Stimulated activated naive B cell treated with anti-CD40 and anti-IgM and Interleukin-4, amounts not matched to agents 10 μg/mL and 1 μg/mL and 100 μg/mL, for 72 hours (primary cell): Measurements from ENCODE around the gene FMN2.

Experiments used
- ATAC-seq, 2 donors: fragments of 150-1000 bp; cut with Tn5 transposase; replicated peaks; 2 replicates each; pipeline ENCODE4 v1.10.0; 2021; ENCODE audit warnings: moderate library complexity in 1 of 2
- DNase-seq: peaks from one replicate; pipeline ENCODE4 v3.0.0; 2021
- H3K27ac Mint-ChIP-seq: one replicate; pipeline ENCODE4 v1.8.0; 2022; ENCODE audit warnings: mild to moderate bottlenecking, mixed read lengths
- H3K27me3 Mint-ChIP-seq, 2 donors: one replicate each; pipeline ENCODE4 v1.8.0; 2022; ENCODE audit warnings: mixed read lengths in 2 of 2
- H3K36me3 Mint-ChIP-seq, 2 donors: one replicate each; pipeline ENCODE4 v1.8.0; 2022; ENCODE audit warnings: mixed read lengths in 2 of 2, mild to moderate bottlenecking in 1 of 2
- H3K4me1 Mint-ChIP-seq, 2 donors: one replicate each; pipeline ENCODE4 v1.8.0; 2022; ENCODE audit warnings: mixed read lengths in 2 of 2, mild to moderate bottlenecking in 1 of 2
- H3K4me3 Mint-ChIP-seq, 2 donors: one replicate each; pipeline ENCODE4 v1.8.0; 2022; ENCODE audit warnings: mild to moderate bottlenecking in 2 of 2, mixed read lengths in 2 of 2, moderate library complexity in 1 of 2
- H3K9me3 Mint-ChIP-seq, 2 donors: one replicate each; pipeline ENCODE4 v1.8.0; 2022; ENCODE audit warnings: mixed read lengths in 2 of 2, mild to moderate bottlenecking in 1 of 2

Gene FMN2

DNA sequence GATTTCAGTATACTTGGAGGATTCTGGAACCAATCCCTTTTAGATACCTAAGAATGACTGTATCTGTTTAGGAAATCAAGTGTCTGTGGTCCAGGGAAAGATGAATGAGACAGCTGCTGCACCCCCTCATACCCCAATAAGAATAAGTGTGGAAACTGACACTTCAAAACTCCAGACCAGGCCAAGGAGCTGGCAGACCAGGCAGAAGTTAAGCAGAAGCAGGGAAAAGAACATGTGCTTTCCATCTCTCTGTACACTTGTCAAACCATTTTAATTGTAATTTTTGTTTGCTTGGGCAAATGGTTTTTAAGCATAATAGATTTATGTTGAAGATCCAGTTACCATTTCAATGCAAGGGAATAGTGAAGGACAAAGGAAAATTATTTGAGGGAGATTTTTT, 420.1 kb downstream of the FMN2 start:
- ATAC-seq, result no peak
- H3K27me3 Mint-ChIP-seq, result no peaks in the 10 kb centered on the region
- H3K36me3 Mint-ChIP-seq, result no peaks in the 10 kb centered on the region
- no peak overlapping the region for H3K27ac Mint-ChIP-seq
- no peak for DNase-seq
- H3K4me1 Mint-ChIP-seq, result no peaks in the 10 kb centered on the region
- peaks cover 2 to 8% of the 10 kb centered on the region in 2 donors for H3K9me3 Mint-ChIP-seq
- H3K4me3 Mint-ChIP-seq, result no peak overlapping the region

DNA sequence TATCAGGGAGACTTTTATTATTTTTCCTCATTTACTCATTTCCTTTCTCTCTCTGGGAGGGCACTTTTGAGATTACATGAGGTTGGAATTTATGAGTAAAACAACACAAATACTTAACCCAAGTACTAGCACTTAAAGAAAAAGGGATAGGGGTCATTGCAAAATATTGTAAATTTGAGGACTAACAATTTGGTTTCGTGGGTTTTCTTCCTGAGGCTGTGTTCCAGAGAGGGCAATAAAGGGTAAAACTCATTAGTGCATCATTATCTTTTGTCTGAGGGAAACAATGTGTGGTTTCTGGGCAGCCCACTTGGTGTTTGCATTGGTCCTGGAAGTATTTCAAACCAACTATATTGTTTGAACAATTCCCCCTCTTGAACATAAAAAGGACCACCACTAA, 423.8 kb downstream of the FMN2 start:
- Mint-ChIP-seq H3K4me3 (no peak overlapping the region), H3K9me3 (peaks cover 0 to 3% of the 10 kb centered on the region in 2 donors), H3K4me1 (no peaks in the 10 kb centered on the region), H3K36me3 (no peaks in the 10 kb centered on the region), H3K27me3 (no peaks in the 10 kb centered on the region), H3K27ac (no peak overlapping the region)
- DNase-seq, result no peak
- ATAC-seq, result no peak

DNA sequence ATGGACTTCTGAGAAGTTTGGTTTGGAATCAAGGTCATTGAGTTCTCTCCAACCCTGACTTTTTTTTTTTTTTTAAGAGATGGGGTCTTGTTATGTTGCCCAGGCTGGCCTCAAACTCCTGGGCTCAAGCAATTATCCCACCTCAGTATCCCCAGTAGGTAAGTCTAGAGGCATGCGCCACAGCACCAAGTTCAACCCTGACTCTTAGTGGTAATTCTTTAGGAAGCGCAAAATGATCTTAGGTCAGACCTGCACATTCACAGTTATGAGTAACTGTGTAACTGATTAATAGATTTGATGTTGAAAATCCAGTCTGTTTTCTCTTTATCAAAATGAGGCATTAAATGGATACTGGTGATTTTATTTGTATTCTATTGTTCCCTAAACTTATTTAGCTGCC, 424.4 kb downstream of the FMN2 start:
- Mint-ChIP-seq H3K4me1 (no peaks in the 10 kb centered on the region), H3K9me3 (peaks cover 0 to 3% of the 10 kb centered on the region in 2 donors), H3K27me3 (no peaks in the 10 kb centered on the region), H3K36me3 (no peaks in the 10 kb centered on the region), H3K27ac (no peak overlapping the region), H3K4me3 (no peak overlapping the region)
- DNase-seq, result no peak
- ATAC-seq, result no peak

DNA sequence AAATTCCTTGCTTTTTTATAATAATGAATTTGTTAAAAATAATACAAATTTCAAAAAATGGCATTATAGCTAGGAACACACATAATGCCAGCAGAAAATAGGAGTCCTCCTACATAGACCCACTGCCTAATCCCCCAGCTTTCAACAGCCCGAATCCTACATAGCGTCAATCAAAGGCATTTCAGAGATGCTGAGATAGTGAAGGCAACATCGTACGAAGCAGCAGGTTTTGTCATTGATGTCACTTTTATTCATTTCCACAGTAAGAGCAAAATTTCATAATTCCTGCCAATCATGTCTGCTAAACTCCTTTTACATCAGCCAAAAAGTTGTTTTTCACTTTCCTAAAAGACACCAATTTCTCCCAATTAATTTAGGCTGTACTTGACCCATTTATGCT, 426.2 kb downstream of the FMN2 start:
- ATAC-seq (no peak), DNase-seq (no peak)
- no peak overlapping the region for H3K4me3 Mint-ChIP-seq
- H3K27me3 Mint-ChIP-seq, result no peaks in the 10 kb centered on the region
- H3K9me3 Mint-ChIP-seq, result peaks cover 0 to 2% of the 10 kb centered on the region in 2 donors
- no peak overlapping the region for H3K27ac Mint-ChIP-seq
- no peaks in the 10 kb centered on the region for H3K4me1 Mint-ChIP-seq
- H3K36me3 Mint-ChIP-seq, result no peaks in the 10 kb centered on the region

DNA sequence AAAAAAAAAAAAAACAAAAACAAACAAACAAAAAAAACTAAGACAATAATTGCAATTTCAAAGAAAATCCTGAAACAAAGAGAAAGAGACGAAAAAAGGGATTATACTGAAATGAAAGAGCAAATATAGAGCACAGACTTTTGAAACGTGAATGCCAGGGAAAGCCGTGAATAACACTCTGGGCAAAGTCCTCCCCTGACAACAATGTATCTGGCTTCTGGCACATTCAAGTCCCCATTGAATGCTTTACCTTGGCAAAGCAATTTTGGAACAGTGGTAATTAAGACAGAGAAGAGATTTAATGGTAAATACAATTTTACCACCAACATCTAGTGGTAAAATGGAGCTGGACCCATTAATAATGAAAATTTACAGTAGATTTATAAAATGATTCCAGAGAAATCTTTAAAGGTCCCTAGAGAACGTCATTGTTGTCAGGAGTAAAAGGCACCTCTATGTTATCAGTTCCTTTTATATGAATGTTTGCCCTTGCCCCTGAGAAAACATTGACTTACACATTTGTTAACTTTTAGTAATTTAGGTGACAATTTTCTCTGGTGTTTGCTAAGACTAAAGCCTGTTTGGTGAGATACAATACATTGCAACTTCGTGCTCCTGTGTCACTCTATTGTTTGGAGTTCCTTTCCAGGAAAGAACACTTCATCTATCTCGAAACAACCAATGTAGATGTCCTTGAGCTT, 430.6 kb downstream of the FMN2 start:
- no peak overlapping the region for H3K4me3 Mint-ChIP-seq
- no peaks in the 10 kb centered on the region for H3K27me3 Mint-ChIP-seq
- no peaks in the 10 kb centered on the region for H3K36me3 Mint-ChIP-seq
- no peaks in the 10 kb centered on the region for H3K4me1 Mint-ChIP-seq
- ATAC-seq (no peak), DNase-seq (no peak)
- H3K9me3 Mint-ChIP-seq, result no peaks in the 10 kb centered on the region
- H3K27ac Mint-ChIP-seq, result no peak overlapping the region

DNA sequence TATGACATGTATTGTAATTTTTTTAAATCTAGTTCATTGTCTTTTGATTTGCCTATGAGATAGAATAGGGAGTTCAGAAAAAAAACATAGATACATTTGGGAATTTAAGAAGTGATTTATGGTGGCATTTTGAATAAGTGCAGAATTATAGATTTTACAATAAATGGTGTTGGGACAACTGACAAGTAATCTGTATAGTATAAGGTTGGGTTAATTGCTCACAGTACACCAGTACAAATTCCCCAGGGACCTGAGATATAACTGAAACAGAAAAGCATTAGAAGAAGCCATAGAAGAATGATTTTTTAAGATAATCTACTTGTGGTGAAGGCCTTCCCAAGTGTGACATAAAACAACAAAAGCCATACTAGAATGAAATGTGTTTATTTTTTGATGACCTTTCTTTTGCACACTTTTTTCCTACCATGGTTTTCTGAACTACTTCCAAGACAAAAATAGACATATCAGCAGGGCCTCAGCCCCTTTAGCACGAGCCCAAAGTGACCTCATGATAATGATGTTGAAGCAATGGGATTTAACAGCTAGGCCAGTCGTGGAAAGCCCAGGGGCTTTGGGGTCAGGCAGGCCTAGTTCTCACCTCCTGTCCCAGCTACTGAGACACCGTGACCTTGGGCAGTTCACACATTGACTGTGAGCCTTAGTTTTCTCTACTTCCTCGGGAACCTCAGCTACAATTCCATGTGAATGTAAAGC, 432.8 kb downstream of the FMN2 start:
- no peak for ATAC-seq

More for the DNA sequence above, 432.8 kb downstream of the FMN2 start:
- no peak overlapping the region for H3K27ac Mint-ChIP-seq
- no peaks in the 10 kb centered on the region for H3K36me3 Mint-ChIP-seq
- H3K4me3 Mint-ChIP-seq, result no peak overlapping the region
- H3K27me3 Mint-ChIP-seq, result no peaks in the 10 kb centered on the region
- H3K9me3 Mint-ChIP-seq, result no peaks in the 10 kb centered on the region
- H3K4me1 Mint-ChIP-seq, result no peaks in the 10 kb centered on the region
- DNase-seq, result no peak
